ENCODE data around the gene ADGRG6.
"Not testable (repeated sequence)": the region's sequence is repeated elsewhere in the genome, so short reads cannot be mapped to it uniquely, and the experiment has no call there.

The ADGRG6 gene

GRCh38 chr6:142301651-142302391, at the start of gene ADGRG6:
Gene ADGRG6, plus strand, starts transcription at chr6:142302007. Its CDS starts 323 bp downstream, at chr6:142302330.
- peak; percentile 11 for DNase-seq

GRCh38 chr6:142254513-142254912, 47.3 kb upstream of the ADGRG6 start:
- no peak for DNase-seq

- DNase-seq: no peak
These were observed 46.0 kb upstream of the ADGRG6 start for GRCh38 chr6:142255785-142256184.

GRCh38 chr6:142258305-142258704, 43.5 kb upstream of the ADGRG6 start:
- DNase-seq: no peak

GRCh38 chr6:142258757-142259156, 43.0 kb upstream of the ADGRG6 start:
- DNase-seq: no peak

- no peak for DNase-seq
These were observed 41.1 kb upstream of the ADGRG6 start for GRCh38 chr6:142260748-142261147.

GRCh38 chr6:142262231-142262630, 39.6 kb upstream of the ADGRG6 start:
- no peak for DNase-seq

- no peak for DNase-seq
These were observed 36.3 kb upstream of the ADGRG6 start for GRCh38 chr6:142265476-142265875.

GRCh38 chr6:142266060-142266459, 35.7 kb upstream of the ADGRG6 start:
- no peak for DNase-seq

- DNase-seq: no peak
These were observed 30.3 kb upstream of the ADGRG6 start for GRCh38 chr6:142271476-142271875.

GRCh38 chr6:142274656-142275055, 27.2 kb upstream of the ADGRG6 start:
- DNase-seq: no peak

- no peak for DNase-seq
These were observed 26.4 kb upstream of the ADGRG6 start for GRCh38 chr6:142275236-142276006.

GRCh38 chr6:142276256-142276655, 25.6 kb upstream of the ADGRG6 start:
- no peak for DNase-seq

- no peak for DNase-seq
These were observed 22.2 kb upstream of the ADGRG6 start for GRCh38 chr6:142279350-142280180.

GRCh38 chr6:142280265-142280664, 21.5 kb upstream of the ADGRG6 start:
- DNase-seq: no peak

GRCh38 chr6:142280927-142281326, 20.9 kb upstream of the ADGRG6 start:
- no peak for DNase-seq

GRCh38 chr6:142283138-142283537, 18.7 kb upstream of the ADGRG6 start:
- DNase-seq: not testable (repeated sequence)

- DNase-seq: no peak
These were observed 17.4 kb upstream of the ADGRG6 start for GRCh38 chr6:142284419-142284818.

- no peak for DNase-seq
These were observed 16.3 kb upstream of the ADGRG6 start for GRCh38 chr6:142285235-142286087.

GRCh38 chr6:142286088-142286409, 15.8 kb upstream of the ADGRG6 start:
- no peak for DNase-seq

- no peak for DNase-seq
These were observed 12.1 kb upstream of the ADGRG6 start for GRCh38 chr6:142289687-142290086.

GRCh38 chr6:142290851-142291250, 11.0 kb upstream of the ADGRG6 start:
- DNase-seq: no peak

- DNase-seq: no peak
These were observed 10.3 kb upstream of the ADGRG6 start for GRCh38 chr6:142291512-142291911.
